IPS-NIHi7 (cell line): ENCODE results near the gene PIAS1.
"Not testable (repeated sequence)": the region's sequence is repeated elsewhere in the genome, so short reads cannot be mapped to it uniquely, and the experiment has no call there.

ENCODE experiments used
- DNase-seq: peaks from one replicate; pipeline ENCODE4 v3.0.0; 2012; ENCODE audit warnings: mixed read lengths; ENCODE audit errors: extremely low spot score

Gene PIAS1

GRCh38 chr15:68114840-68115239 lies 60.7 kb downstream of the PIAS1 start:
- DNase-seq, result no peak

- no peak for DNase-seq
These were observed 70.6 kb downstream of the PIAS1 start for GRCh38 chr15:68124700-68125099.

GRCh38 chr15:68126396-68126795 lies 72.3 kb downstream of the PIAS1 start:
- no peak for DNase-seq

GRCh38 chr15:68129072-68129471 lies 75.0 kb downstream of the PIAS1 start:
- no peak for DNase-seq

- no peak for DNase-seq
These were observed 76.7 kb downstream of the PIAS1 start for GRCh38 chr15:68130851-68131250.

- DNase-seq, result no peak
These were observed 83.0 kb downstream of the PIAS1 start for GRCh38 chr15:68137096-68137495.

GRCh38 chr15:68143129-68143528 lies 89.0 kb downstream of the PIAS1 start:
- no peak for DNase-seq

- DNase-seq, result no peak
These were observed 89.7 kb downstream of the PIAS1 start for GRCh38 chr15:68143785-68144184.

- no peak for DNase-seq
These were observed 91.6 kb downstream of the PIAS1 start for GRCh38 chr15:68145706-68146105.

- DNase-seq, result no peak
These were observed 93.9 kb downstream of the PIAS1 start for GRCh38 chr15:68148039-68148438.

GRCh38 chr15:68149059-68149458 lies 94.9 kb downstream of the PIAS1 start:
- no peak for DNase-seq

GRCh38 chr15:68150187-68150586 lies 96.1 kb downstream of the PIAS1 start:
- no peak for DNase-seq

- DNase-seq, result no peak
These were observed 97.2 kb downstream of the PIAS1 start for GRCh38 chr15:68151277-68151676.

GRCh38 chr15:68152342-68152741 lies 98.2 kb downstream of the PIAS1 start:
- no peak for DNase-seq

- peak; percentile 46 for DNase-seq
These were observed 100.9 kb downstream of the PIAS1 start for GRCh38 chr15:68154923-68155559.

- no peak for DNase-seq
These were observed 103.0 kb downstream of the PIAS1 start for GRCh38 chr15:68157074-68157473.

- DNase-seq, result no peak
These were observed 104.0 kb downstream of the PIAS1 start for GRCh38 chr15:68158046-68158628.

- no peak for DNase-seq
These were observed 109.1 kb downstream of the PIAS1 start for GRCh38 chr15:68163191-68163590.

- no peak for DNase-seq
These were observed 112.7 kb downstream of the PIAS1 start for GRCh38 chr15:68166847-68167246.

- not testable (repeated sequence) for DNase-seq
These were observed 117.9 kb downstream of the PIAS1 start for GRCh38 chr15:68172037-68172436.

GRCh38 chr15:68173119-68173518 lies 119.0 kb downstream of the PIAS1 start:
- DNase-seq, result no peak

- no peak for DNase-seq
These were observed 121.4 kb downstream of the PIAS1 start for GRCh38 chr15:68175526-68175925.

GRCh38 chr15:68176601-68177000 lies 122.5 kb downstream of the PIAS1 start:
- no peak for DNase-seq

GRCh38 chr15:68177742-68178141 lies 123.6 kb downstream of the PIAS1 start:
- DNase-seq, result no peak
